ENCODE measurements around the gene NEK7.

NEK7 gene

DNA sequence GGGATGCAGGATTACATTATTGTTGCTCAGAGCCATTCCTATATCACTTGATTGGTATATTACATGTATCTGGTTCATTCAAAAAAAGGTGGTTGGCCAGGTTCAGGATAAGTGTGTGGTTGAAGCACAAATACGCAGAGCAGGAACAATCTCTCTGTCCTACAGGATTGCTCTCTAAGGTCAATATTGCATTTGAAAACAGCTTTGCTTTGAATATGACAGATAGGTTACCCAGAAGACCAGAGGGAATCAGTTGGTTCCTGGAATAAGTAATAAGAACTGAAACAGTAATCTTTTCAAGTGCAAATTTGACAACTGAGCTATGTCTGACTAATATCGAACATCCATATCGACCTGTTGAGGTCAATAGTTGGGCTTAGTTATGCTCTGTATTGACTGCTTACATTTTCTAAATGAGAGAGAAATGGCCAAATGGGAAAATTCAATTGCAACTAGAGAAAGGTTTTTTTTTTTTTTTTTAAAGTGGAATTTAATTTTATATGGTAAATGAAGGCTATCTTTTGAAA, 206.9 kb downstream of the NEK7 start:
- DNase-seq: no peak

DNA sequence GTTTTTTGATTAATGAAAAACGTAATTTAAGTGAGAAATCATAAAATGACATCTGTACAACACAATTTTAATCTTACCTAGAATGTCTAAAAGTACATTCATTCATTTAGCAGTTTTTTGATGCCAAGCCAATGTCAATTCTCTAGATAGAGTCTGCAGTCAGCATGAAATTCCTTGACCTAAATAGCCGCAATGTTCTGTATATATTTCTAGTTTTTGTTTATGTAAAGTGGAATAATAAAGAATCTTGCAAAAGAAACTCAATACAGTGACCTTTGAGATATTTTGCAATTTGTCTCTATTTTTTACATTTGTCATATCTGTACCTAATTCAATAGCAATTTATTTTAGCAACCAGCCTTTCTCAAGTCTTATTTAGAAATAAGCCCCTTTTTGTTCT, 207.7 kb downstream of the NEK7 start:
- DNase-seq: no peak

DNA sequence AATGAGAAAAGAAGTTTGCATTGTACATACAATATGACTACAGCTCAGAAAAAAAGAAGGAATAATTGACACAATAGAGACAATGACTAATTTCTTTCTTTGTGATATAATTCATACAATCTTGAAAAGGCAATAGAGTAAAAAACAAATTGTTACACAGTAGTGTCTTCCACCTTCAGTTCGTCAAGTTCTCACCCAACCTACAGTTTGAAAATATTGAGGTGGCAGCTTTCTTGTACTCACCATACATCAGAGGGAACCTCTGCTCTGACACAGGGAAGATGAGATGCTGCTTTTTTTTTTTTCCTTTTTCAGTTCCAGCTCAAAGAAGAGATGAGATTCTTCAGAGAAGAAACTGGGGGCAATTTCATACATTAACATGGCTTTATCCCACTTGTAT, 210.5 kb downstream of the NEK7 start:
- DNase-seq: no peak

GRCh38 chr1:198370996-198371395, 214.2 kb downstream of the NEK7 start:
- DNase-seq: no peak
